Activated naive CD8-positive, alpha-beta T cell treated with anti-CD3 and anti-CD28 coated beads, Interleukin-2, amount 10 ng/mL, durations not matched to agents 7 days and 5 days (primary cell): ENCODE measurements around the gene CCL16. TPM values are rescaled to one million over a fixed set of nuclear protein-coding genes. Genes with fewer than 3 reads are reported as not detected.
"Not testable (repeated sequence)": the region's sequence is repeated elsewhere in the genome, so short reads cannot be mapped to it uniquely, and the experiment has no call there.

Source experiments
- ATAC-seq: fragments of 150-1000 bp; cut with Tn5 transposase; one replicate; pipeline ENCODE4 v1.10.0; 2021; ENCODE audit warnings: low read depth, moderate library complexity
- POLR2A ChIA-PET: fragments of 350-600 bp; sonication (Branson Sonifier 250); formaldehyde crosslinking; loops from one replicate; lab custom pipeline; 2021; ENCODE audit warnings: antibody characterized with exemption; lab: Charles Lee
- DNase-seq: peaks from one replicate; pipeline ENCODE4 v3.0.0; 2021
- H3K27ac Mint-ChIP-seq: one replicate; pipeline ENCODE4 v1.8.0; 2022; ENCODE audit warnings: mild to moderate bottlenecking, mixed read lengths
- H3K27me3 Mint-ChIP-seq: one replicate; pipeline ENCODE4 v1.8.0; 2022; ENCODE audit warnings: mild to moderate bottlenecking, moderate library complexity, mixed read lengths
- H3K36me3 Mint-ChIP-seq: one replicate; pipeline ENCODE4 v1.8.0; 2021; ENCODE audit warnings: mild to moderate bottlenecking, mixed read lengths
- H3K4me1 Mint-ChIP-seq: one replicate; pipeline ENCODE4 v1.8.0; 2021; ENCODE audit warnings: mixed read lengths
- H3K4me3 Mint-ChIP-seq: one replicate; pipeline ENCODE4 v1.8.0; 2022; ENCODE audit warnings: mild to moderate bottlenecking, moderate library complexity, mixed read lengths
- H3K9me3 Mint-ChIP-seq: one replicate; pipeline ENCODE4 v1.8.0; 2021; ENCODE audit warnings: mixed read lengths
- total RNA-seq, 2 experiments: library from RNA; stranded (reverse); gene quantifications; one replicate each; pipeline ENCODE4 v1.2.3, GENCODE V29; 2021

The CCL16 gene
- total RNA-seq, 2 experiments from 2014 or later = not detected

- Mint-ChIP-seq H3K27ac (no peak overlapping the region), H3K36me3 (no peaks in the 10 kb centered on the region), H3K4me1 (peaks cover 6% of the 10 kb centered on the region), H3K9me3 (no peaks in the 10 kb centered on the region), H3K27me3 (peaks cover 4% of the 10 kb centered on the region), H3K4me3 (no peak overlapping the region)
- POLR2A ChIA-PET = no interaction called here
- ATAC-seq = no peak
- no peak for DNase-seq
These were observed 20.7 kb upstream of the CCL16 start for GRCh38 chr17:36001862-36002603.

GRCh38 chr17:36001110-36001771 lies 19.9 kb upstream of the CCL16 start, which contains the start of gene CCL15:
Gene CCL15, minus strand, starts transcription at chr17:36001553. Its CDS starts 61 bp downstream, at chr17:36001492.
- Mint-ChIP-seq H3K36me3 (no peaks in the 10 kb centered on the region), H3K27me3 (peaks cover 11% of the 10 kb centered on the region), H3K9me3 (no peaks in the 10 kb centered on the region), H3K4me3 (no peak within 1 kb of the TSS), H3K4me1 (peaks cover 6% of the 10 kb centered on the region), H3K27ac (no peak within 1 kb of the TSS)
- ATAC-seq (no peak), DNase-seq (no peak)
- POLR2A ChIA-PET = no interaction called here

GRCh38 chr17:36000732-36001109 lies 19.4 kb upstream of the CCL16 start:
- Mint-ChIP-seq H3K27ac (no peak overlapping the region), H3K36me3 (no peaks in the 10 kb centered on the region)

GRCh38 chr17:35998756-35999155 lies 17.5 kb upstream of the CCL16 start:
- Mint-ChIP-seq H3K4me3 (no peak overlapping the region), H3K9me3 (no peaks in the 10 kb centered on the region), H3K27me3 (peaks cover 31% of the 10 kb centered on the region), H3K36me3 (no peaks in the 10 kb centered on the region), H3K27ac (no peak overlapping the region), H3K4me1 (no peaks in the 10 kb centered on the region)
- POLR2A ChIA-PET = no interaction called here
- ATAC-seq = no peak
- DNase-seq = no peak

More at GRCh38 chr17:36000732-36001109, 19.4 kb upstream of the CCL16 start:
- ATAC-seq (no peak), DNase-seq (no peak)
- Mint-ChIP-seq H3K27me3 (peaks cover 14% of the 10 kb centered on the region), H3K4me3 (no peak overlapping the region), H3K4me1 (peaks cover 6% of the 10 kb centered on the region), H3K9me3 (no peaks in the 10 kb centered on the region)
- POLR2A ChIA-PET = no interaction called here

- DNase-seq (no peak), ATAC-seq (no peak)
- no peaks in the 10 kb centered on the region for H3K4me1 Mint-ChIP-seq
- H3K9me3 Mint-ChIP-seq = no peaks in the 10 kb centered on the region
- H3K27ac Mint-ChIP-seq = no peak overlapping the region
- peaks cover 34% of the 10 kb centered on the region for H3K27me3 Mint-ChIP-seq
- no peaks in the 10 kb centered on the region for H3K36me3 Mint-ChIP-seq
- H3K4me3 Mint-ChIP-seq = no peak overlapping the region
- POLR2A ChIA-PET = no interaction called here
These were observed 16.8 kb upstream of the CCL16 start for GRCh38 chr17:35998018-35998545.

GRCh38 chr17:35995346-35995745 lies 14.0 kb upstream of the CCL16 start:
- H3K4me3 Mint-ChIP-seq, H3K9me3 Mint-ChIP-seq, H3K36me3 Mint-ChIP-seq, H3K27ac Mint-ChIP-seq, ATAC-seq, POLR2A ChIA-PET, H3K4me1 Mint-ChIP-seq, DNase-seq: not testable (repeated sequence)
- peaks cover 39% of the 10 kb centered on the region for H3K27me3 Mint-ChIP-seq

- no peak for ATAC-seq
- no peaks in the 10 kb centered on the region for H3K4me1 Mint-ChIP-seq
These were observed 9.8 kb upstream of the CCL16 start for GRCh38 chr17:35991075-35991474.

GRCh38 chr17:35988164-35988563 lies 6.9 kb upstream of the CCL16 start:
- H3K27ac Mint-ChIP-seq = no peak overlapping the region
- no peaks in the 10 kb centered on the region for H3K4me1 Mint-ChIP-seq
- DNase-seq (no peak), ATAC-seq (no peak)
- POLR2A ChIA-PET = no interaction called here
- H3K4me3 Mint-ChIP-seq = no peak overlapping the region
- H3K27me3 Mint-ChIP-seq = peaks cover 18% of the 10 kb centered on the region
- H3K9me3 Mint-ChIP-seq = peaks cover 9% of the 10 kb centered on the region
- no peaks in the 10 kb centered on the region for H3K36me3 Mint-ChIP-seq

More at GRCh38 chr17:35991075-35991474, 9.8 kb upstream of the CCL16 start:
- H3K9me3 Mint-ChIP-seq = peaks cover 9% of the 10 kb centered on the region
- POLR2A ChIA-PET = no interaction called here
- H3K27me3 Mint-ChIP-seq = peaks cover 38% of the 10 kb centered on the region
- H3K4me3 Mint-ChIP-seq = no peak overlapping the region
- no peak overlapping the region for H3K27ac Mint-ChIP-seq
- no peak for DNase-seq
- no peaks in the 10 kb centered on the region for H3K36me3 Mint-ChIP-seq

- Mint-ChIP-seq H3K9me3 (peaks cover 9% of the 10 kb centered on the region), H3K27ac (no peak within 1 kb of the TSS), H3K36me3 (no peaks in the 10 kb centered on the region), H3K4me1 (no peaks in the 10 kb centered on the region), H3K4me3 (no peak within 1 kb of the TSS), H3K27me3 (peaks cover 18% of the 10 kb centered on the region)
- no peak for DNase-seq
- ATAC-seq = no peak
- POLR2A ChIA-PET = no interaction called here
These were observed 5.3 kb upstream of the CCL16 start, which contains the start of gene CCL14 for GRCh38 chr17:35986643-35987042. Gene CCL14, minus strand, starts transcription at chr17:35986729. Its CDS starts 80 bp downstream, at chr17:35986649.

- H3K9me3 Mint-ChIP-seq = peaks cover 5% of the 10 kb centered on the region
- no peaks in the 10 kb centered on the region for H3K4me1 Mint-ChIP-seq
- H3K27ac Mint-ChIP-seq = no peak overlapping the region
- H3K4me3 Mint-ChIP-seq = no peak overlapping the region
- DNase-seq (no peak), ATAC-seq (no peak)
- POLR2A ChIA-PET = no interaction called here
- peaks cover 14% of the 10 kb centered on the region for H3K27me3 Mint-ChIP-seq
- H3K36me3 Mint-ChIP-seq = no peaks in the 10 kb centered on the region
These were observed 2.8 kb upstream of the CCL16 start for GRCh38 chr17:35984140-35984539.

GRCh38 chr17:35982409-35983191 lies 1.3 kb upstream of the CCL16 start:
- no peaks in the 10 kb centered on the region for H3K9me3 Mint-ChIP-seq
- no peaks in the 10 kb centered on the region for H3K4me1 Mint-ChIP-seq
- ATAC-seq (no peak), DNase-seq (no peak)
- POLR2A ChIA-PET = no interaction called here
- no peak overlapping the region for H3K4me3 Mint-ChIP-seq
- no peaks in the 10 kb centered on the region for H3K36me3 Mint-ChIP-seq
- H3K27ac Mint-ChIP-seq = no peak overlapping the region
- H3K27me3 Mint-ChIP-seq = peaks cover 11% of the 10 kb centered on the region

GRCh38 chr17:35981908-35982330 lies 622 bp upstream of the CCL16 start:
- Mint-ChIP-seq H3K27me3 (peaks cover 12% of the 10 kb centered on the region), H3K27ac (no peak overlapping the region), H3K36me3 (no peaks in the 10 kb centered on the region), H3K4me3 (no peak overlapping the region), H3K9me3 (no peaks in the 10 kb centered on the region), H3K4me1 (no peaks in the 10 kb centered on the region)
- POLR2A ChIA-PET = no interaction called here
- DNase-seq (no peak), ATAC-seq (no peak)

- DNase-seq (no peak), ATAC-seq (no peak)
- no peaks in the 10 kb centered on the region for H3K4me1 Mint-ChIP-seq
- no peak overlapping the region for H3K4me3 Mint-ChIP-seq
- peaks cover 11% of the 10 kb centered on the region for H3K27me3 Mint-ChIP-seq
- no peaks in the 10 kb centered on the region for H3K9me3 Mint-ChIP-seq
- no peaks in the 10 kb centered on the region for H3K36me3 Mint-ChIP-seq
- POLR2A ChIA-PET = interaction anchor here (0.9 kb wide), 1 partner anchor 9 kb away, joined by 3 read pairs; no protein-coding TSS in a partner anchor
- H3K27ac Mint-ChIP-seq = no peak overlapping the region
These were observed 3.0 kb downstream of the CCL16 start for GRCh38 chr17:35978346-35978745.
